ENCODE measurements around the gene ARRB2.

Gene ARRB2

GRCh38 chr17:4696437-4696805, 14.0 kb upstream of the ARRB2 start:
- TF ChIP-seq POLR2AphosphoS5 (IDR thresholded peaks at IDR 0.05; ENCODE audit: low read depth, low read length) (no peak), FOXP2 (optimal IDR thresholded peaks at IDR 0.05; ENCODE audit: borderline replicate concordance, extremely low read depth, extremely low read length, insufficient read depth) (no peak), TAF1 (IDR thresholded peaks at IDR 0.05; ENCODE audit: borderline replicate concordance, insufficient read depth, low read length) (no peak), REST (IDR thresholded peaks at IDR 0.05; ENCODE audit: insufficient read depth in 1 of 2, low read depth in 2 of 2, low read length in 2 of 2) (no peak)

- no peak for TF ChIP-seq POLR2AphosphoS5 (IDR thresholded peaks at IDR 0.05; ENCODE audit: low read depth, low read length)
These were observed 9.3 kb upstream of the ARRB2 start for GRCh38 chr17:4701116-4701515.

DNA sequence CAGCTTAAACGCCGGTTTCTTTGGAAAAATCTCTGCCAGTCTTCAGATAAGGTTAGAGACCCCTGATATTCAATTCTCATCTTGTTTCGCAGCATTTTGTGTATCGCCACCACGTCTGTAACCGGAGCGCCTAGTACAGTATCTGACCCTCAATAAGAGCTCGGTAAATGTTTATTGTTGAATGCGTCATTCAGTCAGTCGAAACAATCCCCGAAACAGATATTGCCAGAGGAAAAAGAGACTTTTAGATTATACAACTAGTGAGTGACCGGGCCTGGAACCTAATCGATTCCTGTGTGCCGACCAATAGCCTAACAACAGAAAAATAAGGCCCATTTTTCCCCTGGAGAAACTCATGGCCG, 7.1 kb upstream of the ARRB2 start:
- TF ChIP-seq REST (IDR thresholded peaks at IDR 0.05; ENCODE audit: insufficient read depth in 1 of 2, low read depth in 2 of 2, low read length in 2 of 2) (no peak), SIN3A (IDR thresholded peaks at IDR 0.05; ENCODE audit: borderline replicate concordance, insufficient read depth, low read length) (no peak), TAF1 (IDR thresholded peaks at IDR 0.05; ENCODE audit: borderline replicate concordance, insufficient read depth, low read length) (no peak), FOXP2 (optimal IDR thresholded peaks at IDR 0.05; ENCODE audit: borderline replicate concordance, extremely low read depth, extremely low read length, insufficient read depth) (no peak), POLR2AphosphoS5 (IDR thresholded peaks at IDR 0.05; ENCODE audit: low read depth, low read length) (no peak)

GRCh38 chr17:4704991-4705390, 5.4 kb upstream of the ARRB2 start:
- no peak for TF ChIP-seq SIN3A (IDR thresholded peaks at IDR 0.05; ENCODE audit: borderline replicate concordance, insufficient read depth, low read length)
- no peak for TF ChIP-seq REST (IDR thresholded peaks at IDR 0.05; ENCODE audit: insufficient read depth in 1 of 2, low read depth in 2 of 2, low read length in 2 of 2)

- TF ChIP-seq FOXP2 (optimal IDR thresholded peaks at IDR 0.05; ENCODE audit: borderline replicate concordance, extremely low read depth, extremely low read length, insufficient read depth) (no peak), POLR2AphosphoS5 (IDR thresholded peaks at IDR 0.05; ENCODE audit: low read depth, low read length) (no peak), SIN3A (IDR thresholded peaks at IDR 0.05; ENCODE audit: borderline replicate concordance, insufficient read depth, low read length) (no peak), REST (IDR thresholded peaks at IDR 0.05; ENCODE audit: insufficient read depth in 1 of 2, low read depth in 2 of 2, low read length in 2 of 2) (no peak), TAF1 (IDR thresholded peaks at IDR 0.05; ENCODE audit: borderline replicate concordance, insufficient read depth, low read length) (no peak)
These were observed 4.3 kb upstream of the ARRB2 start for GRCh38 chr17:4706121-4706520.

- no peak for TF ChIP-seq TAF1 (IDR thresholded peaks at IDR 0.05; ENCODE audit: borderline replicate concordance, insufficient read depth, low read length)
- no peak for TF ChIP-seq FOXP2 (optimal IDR thresholded peaks at IDR 0.05; ENCODE audit: borderline replicate concordance, extremely low read depth, extremely low read length, insufficient read depth)
- no peak for TF ChIP-seq SIN3A (IDR thresholded peaks at IDR 0.05; ENCODE audit: borderline replicate concordance, insufficient read depth, low read length)
- TF ChIP-seq REST (IDR thresholded peaks at IDR 0.05; ENCODE audit: insufficient read depth in 1 of 2, low read depth in 2 of 2, low read length in 2 of 2): no peak
- peak; percentile 58; the same call in 1 of the 2 replicates for TF ChIP-seq POLR2AphosphoS5 (IDR thresholded peaks at IDR 0.05; ENCODE audit: low read depth, low read length)
These were observed 2.0 kb upstream of the ARRB2 start for GRCh38 chr17:4708436-4708835.

All from PFSK-1 (cell line).